Measurements from ENCODE around the gene NDUFAF8.

The NDUFAF8 gene

DNA sequence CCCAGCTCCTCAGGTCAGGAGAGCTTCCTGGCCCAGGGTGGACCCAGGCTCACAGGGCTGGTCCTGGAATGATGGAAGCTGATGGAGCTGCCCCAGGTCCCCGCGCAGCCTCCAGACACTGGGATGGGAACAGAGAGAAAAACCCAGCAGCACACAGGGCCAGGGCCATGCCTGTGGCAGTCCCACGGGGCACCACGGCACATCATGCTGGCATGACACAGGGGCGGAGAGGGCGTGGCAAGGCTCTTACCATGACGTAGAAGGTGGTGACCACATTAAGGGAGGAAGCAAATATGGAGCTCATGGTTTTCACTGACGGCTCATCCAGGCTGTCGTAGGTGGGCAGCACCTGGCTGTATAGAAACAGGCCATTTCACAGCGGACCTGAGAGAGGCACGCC lies 37.7 kb downstream of the NDUFAF8 start:
- TF ChIP-seq CSDC2 (CRISPR knock-in tag; IDR thresholded peaks at IDR 0.05) (no peak), RARB (CRISPR knock-in tag; IDR thresholded peaks at IDR 0.05) (no peak), ESRRG (CRISPR knock-in tag; IDR thresholded peaks at IDR 0.05) (no peak), ISL1 (CRISPR knock-in tag; IDR thresholded peaks at IDR 0.05) (no peak), CSRNP3 (CRISPR knock-in tag; IDR thresholded peaks at IDR 0.05) (no peak), SNAI2 (CRISPR knock-in tag; IDR thresholded peaks at IDR 0.05) (no peak), OSR1 (CRISPR knock-in tag; IDR thresholded peaks at IDR 0.05) (no peak), BACH2 (CRISPR knock-in tag; IDR thresholded peaks at IDR 0.05; ENCODE audit: borderline replicate concordance) (no peak), PPARA (CRISPR knock-in tag; IDR thresholded peaks at IDR 0.05; ENCODE audit: borderline replicate concordance) (no peak), ZFP30 (CRISPR knock-in tag; IDR thresholded peaks at IDR 0.05) (no peak), TCF4 (CRISPR knock-in tag; IDR thresholded peaks at IDR 0.05; ENCODE audit: borderline replicate concordance) (no peak), TSHZ2 (CRISPR knock-in tag; IDR thresholded peaks at IDR 0.05) (no peak), ZNF70 (CRISPR knock-in tag; IDR thresholded peaks at IDR 0.05) (no peak)
- TF ChIP-seq, protein P1, sequence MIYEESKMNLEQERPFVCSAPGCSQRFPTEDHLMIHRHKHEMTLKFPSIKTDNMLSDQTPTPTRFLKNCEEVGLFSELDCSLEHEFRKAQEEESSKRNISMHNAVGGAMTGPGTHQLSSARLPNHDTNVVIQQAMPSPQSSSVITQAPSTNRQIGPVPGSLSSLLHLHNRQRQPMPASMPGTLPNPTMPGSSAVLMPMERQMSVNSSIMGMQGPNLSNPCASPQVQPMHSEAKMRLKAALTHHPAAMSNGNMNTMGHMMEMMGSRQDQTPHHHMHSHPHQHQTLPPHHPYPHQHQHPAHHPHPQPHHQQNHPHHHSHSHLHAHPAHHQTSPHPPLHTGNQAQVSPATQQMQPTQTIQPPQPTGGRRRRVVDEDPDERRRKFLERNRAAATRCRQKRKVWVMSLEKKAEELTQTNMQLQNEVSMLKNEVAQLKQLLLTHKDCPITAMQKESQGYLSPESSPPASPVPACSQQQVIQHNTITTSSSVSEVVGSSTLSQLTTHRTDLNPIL (CRISPR knock-in tag; IDR thresholded peaks at IDR 0.05; ENCODE audit: low read depth): no peak
- TF ChIP-seq, protein P2, sequence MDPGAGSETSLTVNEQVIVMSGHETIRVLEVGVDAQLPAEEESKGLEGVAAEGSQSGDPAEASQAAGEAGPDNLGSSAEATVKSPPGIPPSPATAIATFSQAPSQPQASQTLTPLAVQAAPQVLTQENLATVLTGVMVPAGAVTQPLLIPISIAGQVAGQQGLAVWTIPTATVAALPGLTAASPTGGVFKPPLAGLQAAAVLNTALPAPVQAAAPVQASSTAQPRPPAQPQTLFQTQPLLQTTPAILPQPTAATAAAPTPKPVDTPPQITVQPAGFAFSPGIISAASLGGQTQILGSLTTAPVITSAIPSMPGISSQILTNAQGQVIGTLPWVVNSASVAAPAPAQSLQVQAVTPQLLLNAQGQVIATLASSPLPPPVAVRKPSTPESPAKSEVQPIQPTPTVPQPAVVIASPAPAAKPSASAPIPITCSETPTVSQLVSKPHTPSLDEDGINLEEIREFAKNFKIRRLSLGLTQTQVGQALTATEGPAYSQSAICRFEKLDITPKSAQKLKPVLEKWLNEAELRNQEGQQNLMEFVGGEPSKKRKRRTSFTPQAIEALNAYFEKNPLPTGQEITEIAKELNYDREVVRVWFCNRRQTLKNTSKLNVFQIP (CRISPR knock-in tag; IDR thresholded peaks at IDR 0.05; ENCODE audit: borderline replicate concordance, low read depth): no peak
- TF ChIP-seq, protein P3, sequence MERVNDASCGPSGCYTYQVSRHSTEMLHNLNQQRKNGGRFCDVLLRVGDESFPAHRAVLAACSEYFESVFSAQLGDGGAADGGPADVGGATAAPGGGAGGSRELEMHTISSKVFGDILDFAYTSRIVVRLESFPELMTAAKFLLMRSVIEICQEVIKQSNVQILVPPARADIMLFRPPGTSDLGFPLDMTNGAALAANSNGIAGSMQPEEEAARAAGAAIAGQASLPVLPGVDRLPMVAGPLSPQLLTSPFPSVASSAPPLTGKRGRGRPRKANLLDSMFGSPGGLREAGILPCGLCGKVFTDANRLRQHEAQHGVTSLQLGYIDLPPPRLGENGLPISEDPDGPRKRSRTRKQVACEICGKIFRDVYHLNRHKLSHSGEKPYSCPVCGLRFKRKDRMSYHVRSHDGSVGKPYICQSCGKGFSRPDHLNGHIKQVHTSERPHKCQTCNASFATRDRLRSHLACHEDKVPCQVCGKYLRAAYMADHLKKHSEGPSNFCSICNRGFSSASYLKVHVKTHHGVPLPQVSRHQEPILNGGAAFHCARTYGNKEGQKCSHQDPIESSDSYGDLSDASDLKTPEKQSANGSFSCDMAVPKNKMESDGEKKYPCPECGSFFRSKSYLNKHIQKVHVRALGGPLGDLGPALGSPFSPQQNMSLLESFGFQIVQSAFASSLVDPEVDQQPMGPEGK (CRISPR knock-in tag; IDR thresholded peaks at IDR 0.05; ENCODE audit: borderline replicate concordance): no peak
- no peak for ATAC-seq

GRCh38 chr17:81277421-81277820 lies 38.3 kb downstream of the NDUFAF8 start:
- TF ChIP-seq PPARA (CRISPR knock-in tag; IDR thresholded peaks at IDR 0.05; ENCODE audit: borderline replicate concordance) (no peak), ZC3H10 (CRISPR knock-in tag; IDR thresholded peaks at IDR 0.05) (no peak), CSDC2 (CRISPR knock-in tag; IDR thresholded peaks at IDR 0.05) (no peak), SNAI2 (CRISPR knock-in tag; IDR thresholded peaks at IDR 0.05) (no peak), ARNTL (CRISPR knock-in tag; IDR thresholded peaks at IDR 0.05; ENCODE audit: borderline replicate concordance, low read depth) (no peak), TOX (CRISPR knock-in tag; IDR thresholded peaks at IDR 0.05; ENCODE audit: borderline replicate concordance) (no peak), TSHZ2 (CRISPR knock-in tag; IDR thresholded peaks at IDR 0.05) (no peak), ESRRG (CRISPR knock-in tag; IDR thresholded peaks at IDR 0.05) (no peak), RARB (CRISPR knock-in tag; IDR thresholded peaks at IDR 0.05) (no peak), TCF4 (CRISPR knock-in tag; IDR thresholded peaks at IDR 0.05; ENCODE audit: borderline replicate concordance) (no peak), ZNF70 (CRISPR knock-in tag; IDR thresholded peaks at IDR 0.05) (no peak)
- TF ChIP-seq, protein P1 (CRISPR knock-in tag; IDR thresholded peaks at IDR 0.05; ENCODE audit: low read depth): no peak
- ATAC-seq: peak; percentile 63

Measured in SK-N-SH treated with all-trans-retinoic acid at 6 μM for 48 hours (cell line).